ENCODE results near the gene SSX2IP.

DNA sequence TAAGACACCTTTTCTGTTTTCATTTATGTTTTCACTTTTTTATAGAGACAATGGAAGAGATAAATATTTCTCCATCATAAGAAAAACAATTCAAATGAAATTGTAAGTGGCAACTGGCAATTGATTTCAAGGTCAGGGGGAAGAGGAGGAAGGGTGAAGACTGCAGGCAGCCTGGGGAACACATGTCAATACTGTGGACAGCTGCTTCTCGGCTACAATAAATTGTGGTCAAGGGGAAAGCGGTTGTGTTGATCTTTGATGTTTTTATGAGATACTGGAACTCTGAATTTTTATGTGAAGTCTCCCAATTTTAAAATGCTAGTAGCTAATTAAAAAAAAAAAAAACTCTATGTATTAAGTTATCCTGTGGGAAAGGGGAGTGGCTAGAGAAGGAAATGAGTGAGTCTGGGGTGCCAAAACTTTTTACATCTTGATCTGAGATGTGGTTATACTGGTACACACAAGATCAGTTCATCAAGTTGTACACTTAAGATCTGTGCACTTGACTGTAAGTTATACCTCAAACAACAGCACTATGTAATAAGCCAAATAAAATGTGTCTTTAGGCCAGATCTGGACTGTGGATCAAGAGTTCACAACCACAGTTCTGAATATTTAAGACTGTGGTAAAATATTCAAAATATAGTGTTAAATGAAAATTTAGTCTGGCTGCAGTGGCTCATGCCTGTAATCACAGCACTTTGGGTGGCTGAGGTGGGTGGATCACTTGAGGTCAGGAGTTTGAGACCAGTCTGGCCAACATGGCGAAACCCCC lies 18.0 kb downstream of the SSX2IP start:
- TF ChIP-seq CTCF (conservative IDR thresholded peaks at IDR 0.05 in 1 of 2, IDR thresholded peaks at IDR 0.05 in 1 of 2; ENCODE audit: low read depth in 1 of 2, low read length in 2 of 2) (no peak), EZH2 (IDR thresholded peaks at IDR 0.05; ENCODE audit: low read length, missing control alignments) (no peak)

Measured in fibroblast of lung (primary cell).